ENCODE data around the gene PPP4C.
A peak's percentile ranks its signal among the peaks of the same experiment; 100 is the strongest.

Gene PPP4C

GRCh38 chr16:30091474-30092372, 15.9 kb downstream of the PPP4C start, which contains the start of gene TBX6:
TSS of gene TBX6 (minus strand) at chr16:30091924. CDS start at chr16:30091193, 731 bp downstream.
- TF ChIP-seq CTCF (conservative IDR thresholded peaks at IDR 0.05; ENCODE audit: low read depth, low read length), result peak; percentile 68

GRCh38 chr16:30092373-30093010, 16.7 kb downstream of the PPP4C start:
- peak; percentile 76 for DNase-seq (ENCODE audit: low read depth)
- TF ChIP-seq CTCF (conservative IDR thresholded peaks at IDR 0.05; ENCODE audit: low read depth, low read length), result peak; percentile 82
- H3K4me3 ChIP-seq (ENCODE audit: low read depth, low read length), result peak overlapping the region; percentile 65

More at GRCh38 chr16:30091474-30092372, 15.9 kb downstream of the PPP4C start, which contains the start of gene TBX6:
- peak within 1 kb of the TSS; percentile 65 for H3K4me3 ChIP-seq (ENCODE audit: low read depth, low read length)
- DNase-seq (ENCODE audit: low read depth), result peak; percentile 90

- no peak for TF ChIP-seq CTCF (conservative IDR thresholded peaks at IDR 0.05; ENCODE audit: low read depth, low read length)
- DNase-seq (ENCODE audit: low read depth), result no peak
- H3K4me3 ChIP-seq (ENCODE audit: low read depth, low read length), result peak overlapping the region; percentile 75
Measured at GRCh38 chr16:30094541-30095165, 18.9 kb downstream of the PPP4C start.

GRCh38 chr16:30095166-30096078, 19.6 kb downstream of the PPP4C start:
- peak overlapping the region; percentile 75 for H3K4me3 ChIP-seq (ENCODE audit: low read depth, low read length)
- no peak for DNase-seq (ENCODE audit: low read depth)
- TF ChIP-seq CTCF (conservative IDR thresholded peaks at IDR 0.05; ENCODE audit: low read depth, low read length), result no peak

GRCh38 chr16:30096105-30096861, 20.5 kb downstream of the PPP4C start, which contains the start of gene YPEL3:
TSS of gene YPEL3 (minus strand) at chr16:30096213. CDS start at chr16:30095482, 731 bp downstream.
- DNase-seq (ENCODE audit: low read depth), result peak; percentile 92
- no peak for TF ChIP-seq CTCF (conservative IDR thresholded peaks at IDR 0.05; ENCODE audit: low read depth, low read length)
- H3K4me3 ChIP-seq (ENCODE audit: low read depth, low read length), result peak within 1 kb of the TSS; percentile 75

Measured in choroid plexus epithelial cell (primary cell).